Right forelimb (tissue), 1 donor: ENCODE results near the gene SERPINB1.
"Not testable (repeated sequence)": the region's sequence is repeated elsewhere in the genome, so short reads cannot be mapped to it uniquely, and the experiment has no call there.

Experiments used
- DNase-seq: peaks from one replicate; pipeline ENCODE4 v3.0.0-alpha.2; 2018

Gene SERPINB1

GRCh38 chr6:2865694-2866151 is 24.1 kb upstream of the SERPINB1 start:
- DNase-seq: no peak

GRCh38 chr6:2865270-2865669 is 23.6 kb upstream of the SERPINB1 start:
- no peak for DNase-seq

GRCh38 chr6:2863901-2864300 is 22.2 kb upstream of the SERPINB1 start:
- DNase-seq: no peak

- no peak for DNase-seq
These were observed 21.1 kb upstream of the SERPINB1 start for GRCh38 chr6:2862712-2863181.

- DNase-seq: no peak
These were observed 20.1 kb upstream of the SERPINB1 start for GRCh38 chr6:2861822-2862164.

- DNase-seq: no peak
These were observed 19.6 kb upstream of the SERPINB1 start for GRCh38 chr6:2861060-2861821.

GRCh38 chr6:2860706-2861059 is 19.0 kb upstream of the SERPINB1 start:
- not testable (repeated sequence) for DNase-seq

- DNase-seq: not testable (repeated sequence)
These were observed 18.4 kb upstream of the SERPINB1 start for GRCh38 chr6:2859798-2860705.

GRCh38 chr6:2859185-2859700 is 17.6 kb upstream of the SERPINB1 start:
- no peak for DNase-seq

GRCh38 chr6:2857580-2858337 is 16.1 kb upstream of the SERPINB1 start:
- peak; percentile 80 for DNase-seq

- DNase-seq: no peak
These were observed 15.5 kb upstream of the SERPINB1 start for GRCh38 chr6:2857185-2857579.

- DNase-seq: no peak
These were observed 13.4 kb upstream of the SERPINB1 start for GRCh38 chr6:2855061-2855519.

GRCh38 chr6:2854396-2854982 is 12.8 kb upstream of the SERPINB1 start:
- DNase-seq: no peak

GRCh38 chr6:2853769-2854395 is 12.2 kb upstream of the SERPINB1 start:
- peak; percentile 62 for DNase-seq

- peak; percentile 35 for DNase-seq
These were observed 11.7 kb upstream of the SERPINB1 start for GRCh38 chr6:2853378-2853768.

- no peak for DNase-seq
These were observed 11.3 kb upstream of the SERPINB1 start for GRCh38 chr6:2852921-2853322.

- DNase-seq: peak; percentile 23
These were observed 10.8 kb upstream of the SERPINB1 start for GRCh38 chr6:2852514-2852855.

- no peak for DNase-seq
These were observed 10.3 kb upstream of the SERPINB1 start for GRCh38 chr6:2851727-2852513.

GRCh38 chr6:2850538-2851113 is 9.0 kb upstream of the SERPINB1 start:
- DNase-seq: no peak

- no peak for DNase-seq
These were observed 7.2 kb upstream of the SERPINB1 start for GRCh38 chr6:2848851-2849250.

GRCh38 chr6:2845880-2846208 is 4.2 kb upstream of the SERPINB1 start:
- no peak for DNase-seq
